Endodermal cell (in vitro differentiated cells): ENCODE results near the gene MED4. TPM values are rescaled to one million over a fixed set of nuclear protein-coding genes. Genes with fewer than 3 reads are reported as not detected.
A peak's percentile ranks its signal among the peaks of the same experiment; 100 is the strongest.

Source experiments
- DNase-seq: peaks from one replicate; pipeline ENCODE4 v3.0.0-alpha.2; 2017
- H3K27ac ChIP-seq: 2 replicates; pipeline ENCODE4 v1.5.1; 2013; ENCODE audit warnings: mild to moderate bottlenecking, low read depth, low read length, moderate library complexity
- H3K27me3 ChIP-seq: 2 replicates; pipeline ENCODE4 v1.6.1; 2013; ENCODE audit warnings: mild to moderate bottlenecking, low read length, moderate library complexity; ENCODE audit not compliant: insufficient read depth, control insufficient read depth, poor library complexity, severe bottlenecking
- H3K36me3 ChIP-seq: 2 replicates; pipeline ENCODE4 v1.7.0; 2013; ENCODE audit warnings: mild to moderate bottlenecking, low read length, moderate library complexity; ENCODE audit not compliant: control insufficient read depth, insufficient read depth
- H3K4me1 ChIP-seq: one replicate; pipeline ENCODE4 v1.7.0; 2013; ENCODE audit warnings: low read length; ENCODE audit not compliant: control insufficient read depth, insufficient read depth
- H3K4me3 ChIP-seq: 2 replicates; pipeline ENCODE4 v1.5.1; 2013; ENCODE audit warnings: mild to moderate bottlenecking, low read length, moderate library complexity
- H3K9ac ChIP-seq: 2 replicates; pipeline ENCODE4 v1.6.1; 2013; ENCODE audit warnings: mild to moderate bottlenecking, low read length, moderate library complexity; ENCODE audit not compliant: poor library complexity, severe bottlenecking; ENCODE audit errors: extremely low read depth
- H3K9me3 ChIP-seq: 2 replicates; pipeline ENCODE4 v1.6.1; 2013; ENCODE audit warnings: mild to moderate bottlenecking, low read length, moderate library complexity; ENCODE audit not compliant: control insufficient read depth
- H3K27ac Mint-ChIP-seq: 2 replicates; pipeline ENCODE4 v1.8.0; 2020; ENCODE audit warnings: mixed read lengths
- H3K27me3 Mint-ChIP-seq: 2 replicates; pipeline ENCODE4 v1.8.0; 2021; ENCODE audit warnings: mild to moderate bottlenecking, mixed read lengths; ENCODE audit not compliant: insufficient read depth
- H3K36me3 Mint-ChIP-seq: 2 replicates; pipeline ENCODE4 v1.8.0; 2020; ENCODE audit warnings: low read depth, mixed read lengths
- H3K4me1 Mint-ChIP-seq: 2 replicates; pipeline ENCODE4 v1.8.0; 2020; ENCODE audit warnings: mixed read lengths
- H3K4me3 Mint-ChIP-seq: 2 replicates; pipeline ENCODE4 v1.8.0; 2020; ENCODE audit warnings: mild to moderate bottlenecking, moderate library complexity, mixed read lengths
- H3K9me3 Mint-ChIP-seq: 2 replicates; pipeline ENCODE4 v1.8.0; 2020; ENCODE audit warnings: mild to moderate bottlenecking, mixed read lengths
- CTCF ChIP-seq: fragments of 200-600 bp; sonication (generic); conservative IDR thresholded peaks from 2 replicates; pipeline ENCODE4 v1.5.0; 2021; ENCODE audit warnings: antibody characterized with exemption, mild to moderate bottlenecking
- WGBS, 2 experiments: methylation state at CpG; one replicate each; pipeline versions ENCODE4 v1.1.5 to v1.1.7; 2013; ENCODE audit warnings: missing lambda C conversion rate in 2 of 2, mixed read lengths in 1 of 2; ENCODE audit not compliant: insufficient coverage in 1 of 2, insufficient read length in 1 of 2; 5-methylcytosine and 5-hydroxymethylcytosine counted together
- total RNA-seq, 2 donors: library from RNA; stranded (reverse); fragmentation: NEBNext Ultra II Directional in 1 of 2; extraction: Animal tissue kit (Norgen Biotek cat#: 25700) in 1 of 2; gene quantifications; 2 replicates in 1 of 2; 3 replicates in 1 of 2; pipeline ENCODE4 v1.2.1, GENCODE V29; 2021

The MED4 gene
- total RNA-seq, 2 donors from 2014 or later, result 56.4 to 68.1 TPM

GRCh38 chr13:48038761-48039160 lies 56.1 kb downstream of the MED4 start:
- Mint-ChIP-seq H3K9me3 (peaks cover 28% of the 10 kb centered on the region), H3K36me3 (peaks cover 54% of the 10 kb centered on the region), H3K27me3 (no peaks in the 10 kb centered on the region), H3K4me1 (peaks cover 15% of the 10 kb centered on the region), H3K4me3 (peak overlapping the region; percentile 80), H3K27ac (peak overlapping the region; percentile 98)
- H3K27me3 ChIP-seq, result no peaks in the 10 kb centered on the region
- peak overlapping the region; percentile 95 for H3K9ac ChIP-seq
- DNase-seq, result peak; percentile 81
- H3K27ac ChIP-seq, result no peak overlapping the region
- 67 to 100% methylated on average over 1 of the region's 1 CpG for WGBS, 2 experiments
- H3K9me3 ChIP-seq, result peaks cover 46% of the 10 kb centered on the region
- peak overlapping the region; percentile 93 for H3K4me3 ChIP-seq
- H3K36me3 ChIP-seq, result peaks cover 52% of the 10 kb centered on the region
- TF ChIP-seq CTCF, result no peak
- H3K4me1 ChIP-seq, result peaks cover 2% of the 10 kb centered on the region

DNA sequence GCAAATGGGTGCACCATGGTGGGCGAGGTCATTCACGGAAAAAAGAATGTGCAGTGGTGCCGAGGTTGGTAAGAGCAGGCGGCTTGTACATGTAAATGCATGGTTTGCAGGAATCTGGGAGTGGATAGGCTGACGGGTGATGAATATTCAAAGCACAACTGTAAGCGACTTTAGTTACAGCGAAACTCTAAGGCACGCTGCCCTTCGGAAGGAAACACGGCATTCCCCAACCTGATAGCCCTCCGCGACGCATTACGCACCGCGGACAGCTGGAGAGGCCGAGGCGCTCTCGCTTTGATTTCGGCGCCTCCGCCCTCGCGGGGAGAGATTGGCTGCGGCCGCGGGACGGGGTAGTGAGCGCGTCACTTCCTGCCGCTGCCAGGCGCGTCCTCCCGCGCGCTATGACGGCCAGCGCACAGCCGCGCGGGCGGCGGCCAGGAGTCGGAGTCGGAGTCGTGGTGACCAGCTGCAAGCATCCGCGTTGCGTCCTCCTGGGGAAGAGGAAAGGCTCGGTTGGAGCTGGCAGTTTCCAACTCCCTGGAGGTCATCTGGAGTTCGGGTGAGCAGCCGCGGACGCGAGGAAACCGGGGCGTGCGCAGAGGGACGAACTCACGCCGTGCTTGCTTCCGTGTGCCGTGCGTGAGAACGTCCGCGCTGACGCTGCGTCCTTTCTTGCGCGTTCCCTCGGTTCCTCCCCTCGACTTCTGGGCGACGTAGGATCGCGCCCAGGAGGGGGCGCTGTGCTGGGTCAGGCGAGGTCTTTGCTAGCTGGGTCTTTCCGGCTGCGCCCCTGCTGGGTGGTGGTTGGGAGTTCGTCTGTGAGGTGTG lies 57.3 kb downstream of the MED4 start, which contains the start of gene NUDT15:
NUDT15 (plus strand) TSS at position 381 of the 828 bp plus-strand sequence; CDS start at position 402, 21 bp downstream.
- Histone ChIP-seq H3K9ac (peak within 1 kb of the TSS; percentile 95), H3K27me3 (no peaks in the 10 kb centered on the region), H3K4me1 (peaks cover 2% of the 10 kb centered on the region), H3K9me3 (peaks cover 51% of the 10 kb centered on the region), H3K4me3 (peak within 1 kb of the TSS; percentile 93), H3K27ac (peak within 1 kb of the TSS; percentile 99), H3K36me3 (peaks cover 40% of the 10 kb centered on the region)
- H3K36me3 Mint-ChIP-seq, result peaks cover 49% of the 10 kb centered on the region
- WGBS, 2 experiments, result 1 to 2% methylated on average over 17 to 82 of the region's 82 CpGs
- peaks cover 15% of the 10 kb centered on the region for H3K4me1 Mint-ChIP-seq
- peaks cover 37% of the 10 kb centered on the region for H3K9me3 Mint-ChIP-seq
- DNase-seq, result peak; percentile 98
- peak within 1 kb of the TSS; percentile 98 for H3K27ac Mint-ChIP-seq
- H3K27me3 Mint-ChIP-seq, result no peaks in the 10 kb centered on the region
- TF ChIP-seq CTCF, result peak; percentile 99
- H3K4me3 Mint-ChIP-seq, result peak within 1 kb of the TSS; percentile 80

DNA sequence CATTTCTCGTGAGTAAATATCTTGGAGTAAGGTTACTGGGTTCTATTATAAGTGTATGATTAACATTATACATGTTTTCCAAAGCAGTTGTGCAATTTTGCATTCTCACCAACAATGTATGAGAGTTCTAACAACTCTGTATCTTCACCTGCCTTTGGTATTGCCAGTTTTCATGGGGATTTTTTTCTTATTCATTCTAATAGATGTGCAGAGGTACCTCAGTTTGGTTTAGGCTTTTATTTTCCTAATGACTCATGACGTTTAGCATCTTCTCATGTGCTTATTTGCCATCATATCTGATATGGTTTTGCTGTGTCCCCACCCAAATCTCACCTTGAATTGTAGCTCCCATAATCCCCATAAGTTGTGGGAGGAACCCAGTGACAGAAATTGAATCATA lies 65.0 kb downstream of the MED4 start:
- H3K27ac ChIP-seq, result no peak overlapping the region
- no peak overlapping the region for H3K4me3 ChIP-seq
- no peak overlapping the region for H3K9ac ChIP-seq
- H3K4me1 ChIP-seq, result no peaks in the 10 kb centered on the region
- no peaks in the 10 kb centered on the region for H3K27me3 ChIP-seq
- 90 to 100% methylated on average over 1 to 2 of the region's 2 CpGs for WGBS, 2 experiments
- Mint-ChIP-seq H3K4me1 (no peaks in the 10 kb centered on the region), H3K36me3 (peaks cover 62% of the 10 kb centered on the region), H3K27ac (no peak overlapping the region), H3K9me3 (peaks cover 52% of the 10 kb centered on the region), H3K27me3 (no peaks in the 10 kb centered on the region), H3K4me3 (no peak overlapping the region)
- no peak for DNase-seq
- peaks cover 5% of the 10 kb centered on the region for H3K36me3 ChIP-seq
- TF ChIP-seq CTCF, result no peak
- peaks cover 55% of the 10 kb centered on the region for H3K9me3 ChIP-seq
